ES-I3 (cell line): ENCODE data around the gene RNF5.
"Not testable (repeated sequence)": the region's sequence is repeated elsewhere in the genome, so short reads cannot be mapped to it uniquely, and the experiment has no call there.

Experiments
- H3K36me3 ChIP-seq: 2 replicates; pipeline ENCODE4 v1.6.1; 2013; ENCODE audit warnings: mild to moderate bottlenecking, low read length, control low read depth, moderate library complexity; ENCODE audit not compliant: insufficient read depth
- H3K4me1 ChIP-seq: 2 replicates; pipeline ENCODE4 v1.6.1; 2013; ENCODE audit warnings: mild to moderate bottlenecking, control low read depth, low read length; ENCODE audit not compliant: insufficient read depth
- H3K9ac ChIP-seq: 2 replicates; pipeline ENCODE4 v1.6.1; 2013; ENCODE audit warnings: low read depth, mild to moderate bottlenecking, low read length, moderate library complexity
- H3K9me3 ChIP-seq: 2 replicates; pipeline ENCODE4 v1.6.1; 2013; ENCODE audit warnings: mild to moderate bottlenecking, low read length, moderate library complexity; ENCODE audit not compliant: control insufficient read depth, insufficient read depth

Gene RNF5

GRCh38 chr6:32175711-32176475 lies 2.3 kb upstream of the RNF5 start, which contains the start of gene AGPAT1:
TSS of gene AGPAT1 (minus strand) at chr6:32176084. CDS start at chr6:32171496, 4,588 bp downstream.
- peaks cover 19% of the 10 kb centered on the region for H3K4me1 ChIP-seq
- peak within 1 kb of the TSS; percentile 96 for H3K9ac ChIP-seq
- no peaks in the 10 kb centered on the region for H3K9me3 ChIP-seq
- H3K36me3 ChIP-seq: peaks cover 5% of the 10 kb centered on the region; the same call in 1 of the 2 replicates

GRCh38 chr6:32176476-32177182 lies 1.6 kb upstream of the RNF5 start:
- no peaks in the 10 kb centered on the region for H3K9me3 ChIP-seq
- peaks cover 6% of the 10 kb centered on the region; the same call in 1 of the 2 replicates for H3K36me3 ChIP-seq
- H3K4me1 ChIP-seq: peaks cover 19% of the 10 kb centered on the region
- peak overlapping the region; percentile 96 for H3K9ac ChIP-seq

GRCh38 chr6:32177183-32177787 lies 920 bp upstream of the RNF5 start:
- H3K4me1 ChIP-seq: peaks cover 19% of the 10 kb centered on the region
- peak overlapping the region; percentile 96 for H3K9ac ChIP-seq
- H3K36me3 ChIP-seq: peaks cover 6% of the 10 kb centered on the region; the same call in 1 of the 2 replicates
- no peaks in the 10 kb centered on the region for H3K9me3 ChIP-seq

GRCh38 chr6:32178547-32179440 lies 589 bp downstream of the RNF5 start:
- Histone ChIP-seq H3K36me3 (peaks cover 6% of the 10 kb centered on the region; the same call in 1 of the 2 replicates), H3K9me3 (no peaks in the 10 kb centered on the region), H3K4me1 (peaks cover 9% of the 10 kb centered on the region; the same call in 1 of the 2 replicates), H3K9ac (peak overlapping the region; percentile 96)

GRCh38 chr6:32179766-32180405 lies 1.7 kb downstream of the RNF5 start:
- peaks cover 6% of the 10 kb centered on the region; the same call in 1 of the 2 replicates for H3K36me3 ChIP-seq
- H3K9me3 ChIP-seq: no peaks in the 10 kb centered on the region
- no peak overlapping the region for H3K9ac ChIP-seq
- H3K4me1 ChIP-seq: peaks cover under 1% of the 10 kb centered on the region; the same call in 1 of the 2 replicates

GRCh38 chr6:32181148-32181702 lies 3.0 kb downstream of the RNF5 start:
- Histone ChIP-seq H3K4me1 (0 out of 2 replicates have a peak, but pooled peaks cover 3% of the 10 kb centered on the region), H3K9me3 (no peaks in the 10 kb centered on the region), H3K9ac (no peak overlapping the region), H3K36me3 (peaks cover 6% of the 10 kb centered on the region; the same call in 1 of the 2 replicates)

GRCh38 chr6:32181915-32182529 lies 3.8 kb downstream of the RNF5 start:
- no peak overlapping the region for H3K9ac ChIP-seq
- peaks cover 6% of the 10 kb centered on the region; the same call in 1 of the 2 replicates for H3K36me3 ChIP-seq
- H3K4me1 ChIP-seq: 0 out of 2 replicates have a peak, but pooled peaks cover 3% of the 10 kb centered on the region
- no peaks in the 10 kb centered on the region for H3K9me3 ChIP-seq

GRCh38 chr6:32182555-32182981 lies 4.4 kb downstream of the RNF5 start:
- no peaks in the 10 kb centered on the region for H3K9me3 ChIP-seq
- H3K9ac ChIP-seq: no peak overlapping the region
- H3K4me1 ChIP-seq: 0 out of 2 replicates have a peak, but pooled peaks cover 3% of the 10 kb centered on the region
- peaks cover 7% of the 10 kb centered on the region; the same call in 1 of the 2 replicates for H3K36me3 ChIP-seq

- H3K36me3 ChIP-seq: peaks cover 9% of the 10 kb centered on the region; the same call in 1 of the 2 replicates
- H3K4me1 ChIP-seq: 0 out of 2 replicates have a peak, but pooled peaks cover 3% of the 10 kb centered on the region
- H3K9ac ChIP-seq: no peak overlapping the region
- no peaks in the 10 kb centered on the region for H3K9me3 ChIP-seq
Observed at GRCh38 chr6:32183030-32183429, 4.8 kb downstream of the RNF5 start.

- Histone ChIP-seq H3K36me3 (peaks cover 9% of the 10 kb centered on the region; the same call in 1 of the 2 replicates), H3K9me3 (no peaks in the 10 kb centered on the region), H3K9ac (no peak overlapping the region), H3K4me1 (peaks cover 5% of the 10 kb centered on the region; the same call in 1 of the 2 replicates)
Observed at GRCh38 chr6:32183483-32184083, 5.4 kb downstream of the RNF5 start.

GRCh38 chr6:32184084-32184640 lies 6.0 kb downstream of the RNF5 start, which contains the start of gene AGER:
TSS of gene AGER (minus strand) at chr6:32184253. CDS start at chr6:32184222, 31 bp downstream.
- Histone ChIP-seq H3K4me1 (peaks cover 10% of the 10 kb centered on the region), H3K36me3 (peaks cover 9% of the 10 kb centered on the region; the same call in 1 of the 2 replicates), H3K9me3 (no peaks in the 10 kb centered on the region), H3K9ac (no peak within 1 kb of the TSS)

- not testable (repeated sequence) for H3K36me3 ChIP-seq, H3K9ac ChIP-seq, H3K9me3 ChIP-seq
- peaks cover 11% of the 10 kb centered on the region for H3K4me1 ChIP-seq
Observed at GRCh38 chr6:32185681-32186131, 7.5 kb downstream of the RNF5 start.
